Measurements from ENCODE around the gene LGI1. TPM values are rescaled to one million over a fixed set of nuclear protein-coding genes. Genes with fewer than 3 reads are reported as not detected.

Gene LGI1
- total RNA-seq, 3 donors from 2014 or later: 0.15 to 0.48 TPM; not detected in 1

GRCh38 chr10:93841961-93842360, 84.2 kb downstream of the LGI1 start:
- Histone ChIP-seq H3K27ac (no peak overlapping the region), H3K9me3 (no peaks in the 10 kb centered on the region), H3K36me3 (no peaks in the 10 kb centered on the region), H3K27me3 (no peaks in the 10 kb centered on the region), H3K4me3 (no peak overlapping the region), H3K4me1 (no peaks in the 10 kb centered on the region)
- TF ChIP-seq POLR2A (IDR thresholded peaks at IDR 0.05): no peak
- TF ChIP-seq POLR2AphosphoS5 (IDR thresholded peaks at IDR 0.05): no peak
- TF ChIP-seq CTCF (IDR thresholded peaks at IDR 0.05): no peak
- intact Hi-C loops (cut with DNase I; ENCODE audit: low total_unique reads): no loop called here
- no peak for DNase-seq (ENCODE audit: low spot score in 2 of 2)

DNA sequence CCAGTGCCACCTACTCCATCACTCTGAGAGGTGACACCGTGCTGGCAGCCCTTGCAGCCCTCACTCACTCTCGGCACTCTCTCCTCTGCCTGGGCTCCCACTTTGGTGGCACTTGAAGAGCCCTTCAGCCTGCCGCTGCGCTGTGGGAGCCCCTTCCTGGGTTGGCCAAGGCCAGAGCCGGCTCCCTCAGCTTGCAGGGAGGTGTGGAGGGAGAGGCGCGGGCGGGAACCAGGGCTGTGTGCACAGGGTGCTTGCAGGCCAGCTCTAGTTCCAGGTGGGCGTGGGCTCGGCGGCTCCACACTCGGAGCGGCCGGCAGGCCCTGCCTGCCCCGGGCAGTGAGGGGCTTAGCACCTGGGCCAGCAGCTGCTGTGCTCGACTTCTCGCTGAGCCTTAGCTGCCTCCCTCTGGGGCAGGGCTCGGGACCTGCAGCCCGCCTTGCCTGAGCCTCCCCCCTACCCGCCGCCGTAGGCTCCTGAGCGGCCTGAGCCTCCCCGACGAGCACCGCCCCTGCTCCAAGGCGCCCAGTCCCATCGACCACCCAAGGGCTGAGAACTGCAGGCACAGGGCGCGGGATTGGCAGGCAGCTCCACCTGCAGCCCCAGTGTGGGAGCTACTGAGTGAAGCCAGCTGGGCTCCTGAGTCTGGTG, 87.4 kb downstream of the LGI1 start:
- TF ChIP-seq CTCF (IDR thresholded peaks at IDR 0.05) (no peak), POLR2A (IDR thresholded peaks at IDR 0.05) (no peak), POLR2AphosphoS5 (IDR thresholded peaks at IDR 0.05) (no peak)
- H3K27me3 ChIP-seq: no peaks in the 10 kb centered on the region
- H3K9me3 ChIP-seq: no peaks in the 10 kb centered on the region
- no peaks in the 10 kb centered on the region for H3K4me1 ChIP-seq
- H3K27ac ChIP-seq: no peak overlapping the region
- intact Hi-C loops (cut with DNase I; ENCODE audit: low total_unique reads): no loop called here
- no peaks in the 10 kb centered on the region for H3K36me3 ChIP-seq
- no peak for DNase-seq (ENCODE audit: low spot score in 2 of 2)
- no peak overlapping the region for H3K4me3 ChIP-seq

Other genes starting within 250 kb of the LGI1 start
- 1 to 10 TPM in 2 of 3 donors, under 1 TPM in 1; 0.33 to 2.9 (median 1.0) TPM for gene FFAR4, start 191.3 kb upstream of the LGI1 start, total RNA-seq
- 100 to 1,000 TPM in 2 of 3 donors, 10 to 100 TPM in 1; 63.5 to 813 (median 111) TPM for gene RBP4, start 156.7 kb upstream of the LGI1 start, total RNA-seq
- gene PDE6C, start 145.4 kb upstream of the LGI1 start, total RNA-seq: not detected
- gene FRA10AC1, start 55.3 kb upstream of the LGI1 start, total RNA-seq: 10 to 100 TPM; 18.2 to 32.8 (median 24.3) TPM
- gene SLC35G1, start 136.0 kb downstream of the LGI1 start, total RNA-seq: 1 to 10 TPM; 2.9 to 7.0 (median 3.9) TPM
- gene PLCE1, start 236.0 kb downstream of the LGI1 start, total RNA-seq: 10 to 100 TPM in 1 of 3 donors, 1 to 10 TPM in 2; 6.2 to 14.1 (median 7.0) TPM

Data from breast epithelium (tissue), 4 donors.